NCI-H460 (cell line): Measurements from ENCODE around the gene SETD5. TPM values are rescaled to one million over a fixed set of nuclear protein-coding genes. Genes with fewer than 3 reads are reported as not detected.

Source experiments
- DNase-seq: peaks from one replicate; pipeline ENCODE4 v3.0.0-alpha.2; 2016; ENCODE audit warnings: low read depth; ENCODE audit errors: extremely low read depth
- total RNA-seq: library from RNA; depleted of rRNA; stranded (reverse); fragments of >200 nt; shearing (Covaris generic); gene quantifications from 2 replicates; pipeline ENCODE4 v1.2.3, GENCODE V29; 2014

SETD5 gene
- total RNA-seq, 1 experiment from 2014 or later = 52.4 TPM

DNA sequence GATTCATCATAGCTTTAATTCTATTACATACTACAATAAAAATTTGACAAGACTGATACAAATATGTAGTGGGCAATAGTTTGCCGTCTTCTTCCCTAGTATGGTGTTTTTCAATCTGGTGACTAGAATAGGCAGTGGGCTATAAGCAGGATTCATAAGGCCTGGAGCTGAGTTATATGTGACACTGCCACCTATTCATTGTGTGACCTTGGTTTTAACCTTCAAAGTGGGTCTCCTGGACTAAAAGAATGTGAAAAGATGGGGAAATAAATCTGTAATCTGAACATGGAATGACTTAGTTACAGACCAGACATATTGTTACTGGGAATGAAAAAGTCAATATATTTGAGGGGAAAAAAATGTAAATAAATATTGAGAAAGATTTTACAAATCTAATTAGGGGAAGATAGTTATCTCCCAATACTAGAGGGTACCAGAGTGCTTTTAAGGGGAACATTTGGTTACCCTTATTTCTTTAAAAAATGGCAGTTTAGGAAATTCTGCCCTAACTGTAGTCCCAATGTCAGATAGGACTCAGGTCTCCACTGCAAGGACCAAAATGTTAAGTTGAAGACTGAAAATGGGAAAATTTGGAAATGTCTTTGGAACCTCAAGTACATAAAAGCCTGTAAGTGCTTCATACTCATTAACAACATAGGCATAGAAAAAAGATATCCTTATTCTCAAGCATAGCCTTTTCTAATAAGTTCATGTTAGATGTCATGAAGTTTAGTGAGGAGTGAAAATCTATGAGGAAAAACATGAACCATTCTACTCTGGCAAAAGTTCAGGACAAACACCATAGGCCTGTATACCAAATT, 10.7 kb upstream of the SETD5 start:
- no peak for DNase-seq

DNA sequence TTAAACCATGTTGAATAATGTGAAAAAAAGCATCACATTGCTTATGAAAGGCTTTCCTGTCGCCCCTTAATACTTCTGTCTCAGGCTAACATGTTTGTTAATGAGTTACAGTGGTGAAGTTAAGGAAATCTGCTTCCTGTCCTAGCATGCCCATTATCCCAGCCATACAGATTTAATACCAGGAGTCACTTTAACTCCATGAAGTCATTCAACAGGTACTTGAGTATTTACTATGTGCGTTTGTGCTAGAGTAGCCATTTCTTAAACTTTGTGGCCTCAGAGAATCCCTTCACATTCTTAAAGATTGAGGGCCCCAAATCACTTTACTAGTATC, 10.1 kb upstream of the SETD5 start:
- DNase-seq = no peak

- no peak for DNase-seq
These were observed 9.3 kb upstream of the SETD5 start for GRCh38 chr3:9388142-9388541.

DNA sequence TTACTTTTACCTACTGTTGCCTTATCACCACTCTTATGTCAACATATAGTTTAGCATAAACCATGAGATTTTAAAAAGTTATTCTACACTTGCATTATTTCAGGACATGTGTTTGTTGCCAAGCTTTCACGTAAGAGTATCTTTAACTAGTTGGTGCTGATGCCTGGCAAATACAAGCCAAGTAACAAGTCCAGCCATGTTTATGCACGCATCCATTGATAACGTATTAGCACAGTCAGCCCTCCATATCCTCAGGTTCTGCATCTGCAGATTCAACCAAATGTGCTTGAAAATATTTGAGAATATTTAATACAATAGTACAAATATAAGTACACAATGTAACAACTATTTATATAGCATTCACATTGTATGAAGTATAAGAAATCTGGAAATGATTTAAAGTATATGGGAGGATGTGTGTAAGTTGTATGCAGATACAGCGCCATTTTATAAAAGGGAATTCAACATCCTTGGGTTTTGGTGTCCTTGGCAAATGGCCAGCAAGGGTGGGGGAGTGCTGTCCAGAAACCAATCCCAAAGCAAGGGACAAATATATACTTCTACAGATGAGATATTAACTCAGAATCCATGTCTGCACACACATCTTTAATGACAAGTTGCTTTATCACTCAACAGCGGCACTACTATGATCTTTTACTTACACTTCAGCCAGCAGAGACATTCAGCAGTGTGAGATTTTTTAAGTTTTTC, 8.7 kb upstream of the SETD5 start:
- DNase-seq = no peak

DNA sequence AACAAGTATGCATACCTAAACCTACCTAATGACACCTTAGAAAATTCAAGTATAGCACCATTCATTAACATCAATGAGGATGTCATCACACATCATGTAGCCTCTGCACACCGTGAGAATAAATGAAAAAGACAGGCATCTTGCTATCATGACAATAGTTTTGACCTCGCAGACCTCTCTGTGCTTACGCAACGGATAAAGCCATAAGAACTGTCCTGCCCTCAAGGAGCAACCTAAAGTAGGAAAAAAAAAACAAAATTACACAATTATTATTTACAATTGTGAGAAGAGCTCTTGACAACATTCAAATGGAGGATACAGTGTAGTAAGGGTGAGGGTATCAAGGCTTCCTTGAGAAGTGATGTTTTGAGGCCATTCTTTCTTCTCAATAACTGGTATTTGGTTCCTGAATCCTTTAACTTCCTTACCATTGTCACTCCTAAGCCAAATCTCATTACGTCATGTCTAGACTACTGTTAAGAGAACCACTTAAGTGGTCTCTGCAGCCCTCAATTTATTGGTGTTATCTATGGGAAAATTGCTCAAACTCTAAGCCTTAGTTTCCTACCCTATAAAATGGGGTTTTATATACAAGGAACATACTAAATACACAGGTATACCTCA, 7.0 kb upstream of the SETD5 start:
- DNase-seq = no peak

- DNase-seq = no peak
These were observed 5.4 kb upstream of the SETD5 start for GRCh38 chr3:9392041-9392440.

- DNase-seq = no peak
These were observed 1.7 kb upstream of the SETD5 start for GRCh38 chr3:9395570-9396300.

DNA sequence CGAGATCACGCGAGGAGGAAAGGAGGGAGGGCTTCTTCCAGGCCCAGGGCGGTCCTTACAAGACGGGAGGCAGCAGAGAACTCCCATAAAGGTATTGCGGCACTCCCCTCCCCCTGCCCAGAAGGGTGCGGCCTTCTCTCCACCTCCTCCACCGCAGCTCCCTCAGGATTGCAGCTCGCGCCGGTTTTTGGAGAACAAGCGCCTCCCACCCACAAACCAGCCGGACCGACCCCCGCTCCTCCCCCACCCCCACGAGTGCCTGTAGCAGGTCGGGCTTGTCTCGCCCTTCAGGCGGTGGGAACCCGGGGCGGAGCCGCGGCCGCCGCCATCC, 1.1 kb upstream of the SETD5 start:
- peak; percentile 75 for DNase-seq

- peak; percentile 97 for DNase-seq
These were observed 633 bp upstream of the SETD5 start for GRCh38 chr3:9396632-9397331.

- DNase-seq = no peak
These were observed 688 bp downstream of the SETD5 start for GRCh38 chr3:9397906-9398699.

DNA sequence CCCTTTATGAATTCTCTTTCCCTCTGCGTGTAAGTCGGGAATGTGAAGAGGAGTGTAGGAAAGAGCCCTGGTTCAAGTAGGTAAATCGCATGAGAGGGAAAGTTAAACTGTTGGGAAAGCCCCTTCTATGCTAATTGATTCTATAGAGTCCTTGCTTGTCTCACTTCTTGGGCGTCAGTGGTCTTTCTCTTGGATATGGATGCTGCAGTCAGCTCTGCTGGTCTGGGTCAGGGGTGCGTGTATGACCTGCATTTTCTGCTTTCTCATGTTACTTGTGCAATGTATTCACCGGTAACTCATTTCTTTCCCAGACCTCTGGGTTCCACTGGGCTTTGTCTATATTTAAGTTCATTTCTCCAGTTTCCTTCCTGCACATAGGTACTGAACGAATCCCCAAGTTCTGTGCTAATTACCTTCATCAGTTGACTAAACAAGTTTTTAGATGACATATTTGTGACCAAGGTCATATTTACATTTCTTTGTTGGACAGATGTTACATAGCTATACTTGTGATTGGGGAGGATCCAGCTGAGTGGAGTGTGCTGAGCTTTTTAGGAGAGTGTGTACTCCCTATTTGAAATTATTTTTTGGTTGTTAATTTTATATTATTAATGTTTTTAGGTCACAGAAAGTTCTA, 1.4 kb downstream of the SETD5 start:
- DNase-seq = no peak

- no peak for DNase-seq
These were observed 1.9 kb downstream of the SETD5 start for GRCh38 chr3:9399337-9399703.

DNA sequence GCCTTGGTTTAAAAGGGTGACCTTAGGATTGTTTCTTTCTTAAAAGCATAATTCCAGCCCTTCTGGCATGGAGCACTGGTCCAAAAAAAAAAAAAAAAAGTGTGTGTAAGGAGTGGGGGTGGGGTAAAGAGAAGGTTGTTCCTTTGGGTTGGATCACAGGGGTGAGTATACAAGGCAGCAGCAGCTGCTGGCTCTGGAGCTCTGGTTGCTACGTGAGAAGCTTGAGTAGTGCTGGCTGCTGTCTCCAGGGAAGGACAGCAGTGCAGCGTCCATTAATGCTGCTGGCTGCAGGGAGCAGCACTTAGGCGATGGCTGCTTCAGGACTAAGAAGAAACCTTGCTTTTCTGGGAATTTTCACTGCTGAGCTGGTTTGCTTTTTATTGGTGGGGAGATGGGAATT, 2.3 kb downstream of the SETD5 start:
- DNase-seq = no peak

DNA sequence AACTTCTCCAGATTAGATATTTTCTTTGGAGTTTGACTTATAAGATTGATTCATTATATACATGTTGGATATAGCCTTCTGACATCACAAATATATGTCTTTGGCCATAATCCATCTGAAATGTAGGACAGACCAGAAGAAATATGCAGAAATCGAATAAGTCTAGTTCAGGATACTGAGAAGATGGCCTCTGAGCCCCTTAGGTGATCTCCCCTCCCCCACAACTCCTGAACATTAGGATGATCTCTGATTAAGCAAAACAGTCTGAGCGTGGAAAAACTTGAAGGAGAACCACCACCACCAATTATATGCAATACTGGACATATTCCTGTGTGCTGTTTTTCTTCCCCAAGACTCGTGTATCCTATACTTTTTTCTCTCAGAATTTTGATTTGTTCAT, 3.2 kb downstream of the SETD5 start:
- no peak for DNase-seq

GRCh38 chr3:9401986-9402385, 4.6 kb downstream of the SETD5 start:
- DNase-seq = no peak

DNA sequence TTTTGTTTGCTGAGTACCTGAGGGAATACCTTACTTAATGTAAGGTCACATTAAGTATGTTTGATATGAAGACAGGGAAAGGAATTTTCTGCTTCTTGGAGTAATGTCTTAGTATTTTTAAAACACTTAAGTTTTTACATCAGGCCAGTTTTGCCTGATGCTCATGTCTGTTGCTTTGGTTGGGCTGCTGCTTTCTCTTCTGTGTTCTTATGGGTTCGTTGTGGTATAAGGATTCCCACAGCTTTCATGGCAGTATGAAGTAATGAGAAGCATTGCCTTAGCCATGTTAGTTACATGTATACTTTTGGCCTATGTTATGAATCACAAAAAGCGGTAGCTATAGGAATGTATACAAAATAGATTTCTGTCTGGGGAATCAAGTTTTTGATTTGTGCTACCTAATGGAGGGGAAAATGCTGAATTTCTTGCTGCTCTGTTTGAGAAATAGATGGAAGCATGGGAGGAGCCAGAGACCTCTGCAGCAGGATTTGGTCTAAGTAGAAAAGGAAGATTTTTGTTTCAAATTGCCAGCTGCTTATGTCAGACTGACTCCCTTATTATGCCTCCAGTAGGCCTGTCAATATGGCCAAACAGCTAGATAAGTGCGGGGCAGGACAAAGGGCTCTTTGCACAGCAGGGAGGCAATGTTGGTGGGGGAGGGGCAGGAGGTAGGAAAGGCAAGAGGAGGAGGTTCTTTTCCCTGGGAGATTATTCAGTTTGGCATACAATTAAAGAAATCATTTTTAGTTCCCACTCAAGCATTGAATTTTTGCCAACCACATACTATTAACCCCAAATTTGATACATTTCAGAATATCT, 5.2 kb downstream of the SETD5 start:
- no peak for DNase-seq

DNA sequence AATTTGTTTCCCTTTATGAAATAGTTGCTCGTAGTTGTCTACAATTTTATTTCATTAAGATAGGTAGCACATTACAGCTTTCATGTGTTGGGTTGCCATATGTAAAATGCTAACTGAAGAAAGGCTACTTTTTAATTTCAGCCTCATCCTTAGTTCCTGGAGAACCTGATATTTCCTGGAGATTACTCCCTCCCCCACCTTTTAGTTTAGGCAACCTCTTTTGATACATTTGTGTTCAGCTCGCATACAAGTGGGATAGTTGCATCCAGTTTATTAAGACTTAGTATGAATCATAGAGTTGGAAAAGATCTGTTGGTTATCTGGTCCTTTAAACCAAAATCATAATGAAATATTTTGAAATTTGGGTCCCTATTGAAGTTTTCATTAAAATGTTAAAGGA, 6.0 kb downstream of the SETD5 start:
- no peak for DNase-seq

DNA sequence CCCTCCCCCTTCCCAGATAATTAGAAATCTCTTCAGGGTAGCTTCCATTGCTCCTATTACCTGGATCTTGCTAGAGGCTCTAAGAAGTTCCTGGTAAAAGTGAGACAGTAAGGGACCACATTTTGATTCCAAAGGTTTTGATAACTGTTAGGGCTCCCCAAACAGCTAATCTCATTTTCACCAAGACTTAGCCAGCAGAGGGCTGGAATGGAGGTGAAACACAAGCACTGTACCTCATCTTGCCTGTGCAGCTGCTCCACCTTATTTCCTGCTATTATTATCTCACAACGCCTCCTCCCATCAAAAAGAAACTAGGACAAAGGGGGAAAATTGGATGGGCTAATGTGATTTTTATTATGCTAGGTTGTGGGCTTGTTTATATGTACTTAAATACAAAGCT, 7.3 kb downstream of the SETD5 start:
- DNase-seq = no peak

DNA sequence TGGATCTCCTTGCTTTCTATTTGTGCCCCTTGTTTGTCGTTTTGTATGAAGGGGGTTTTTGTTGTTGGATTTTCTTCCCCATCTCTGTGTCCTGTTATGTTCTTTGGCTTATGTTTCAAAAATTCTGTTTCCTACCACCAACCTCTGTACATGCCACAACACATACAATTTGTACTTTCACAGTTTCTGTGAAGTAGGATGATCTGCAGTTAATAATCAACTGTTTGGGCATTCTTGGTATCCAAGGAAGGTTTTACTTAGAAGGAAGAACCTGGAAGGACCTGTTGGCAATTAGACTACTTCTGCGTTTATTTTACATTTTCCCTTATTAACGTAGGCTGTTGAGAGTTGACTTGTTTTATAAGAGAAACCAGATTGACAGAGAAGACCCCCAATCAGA, 8.3 kb downstream of the SETD5 start:
- DNase-seq = no peak
